ENCODE results near the gene C2orf49. TPM values are rescaled to one million over a fixed set of nuclear protein-coding genes. Genes with fewer than 3 reads are reported as not detected.

C2orf49 gene
- total RNA-seq: 30.6 TPM

- ATAC-seq (peak; percentile 98), DNase-seq (ENCODE audit: low spot score) (peak; percentile 92)
- intact Hi-C loops (cut with DNase I): no loop called here
Measured at GRCh38 chr2:105337122-105338019, at the start of gene C2orf49. Gene C2orf49 (plus strand): TSS chr2:105337540. CDS start chr2:105337588, 48 bp downstream.

- intact Hi-C loops (cut with DNase I): no loop called here
- ATAC-seq: no peak
Measured at GRCh38 chr2:105287692-105288091, 49.6 kb upstream of the C2orf49 start.

GRCh38 chr2:105288133-105288532 lies 49.2 kb upstream of the C2orf49 start:
- intact Hi-C loops (cut with DNase I): no loop called here
- ATAC-seq (no peak), DNase-seq (ENCODE audit: low spot score) (no peak)

More at GRCh38 chr2:105287692-105288091, 49.6 kb upstream of the C2orf49 start:
- no peak for DNase-seq (ENCODE audit: low spot score)

- DNase-seq (ENCODE audit: low spot score): no peak
- no peak for ATAC-seq
- intact Hi-C loops (cut with DNase I): no loop called here
Measured at GRCh38 chr2:105290981-105291660, 46.2 kb upstream of the C2orf49 start.

GRCh38 chr2:105291981-105292380 lies 45.4 kb upstream of the C2orf49 start:
- DNase-seq (ENCODE audit: low spot score) (no peak), ATAC-seq (no peak)
- intact Hi-C loops (cut with DNase I): no loop called here

- DNase-seq (ENCODE audit: low spot score) (no peak), ATAC-seq (no peak)
- intact Hi-C loops (cut with DNase I): no loop called here
Measured at GRCh38 chr2:105294046-105294445, 43.3 kb upstream of the C2orf49 start.

GRCh38 chr2:105294844-105295481 lies 42.4 kb upstream of the C2orf49 start:
- peak; percentile 63 for DNase-seq (ENCODE audit: low spot score)
- intact Hi-C loops (cut with DNase I): no loop called here
- peak; percentile 63 for ATAC-seq

GRCh38 chr2:105296017-105296611 lies 41.2 kb upstream of the C2orf49 start:
- DNase-seq (ENCODE audit: low spot score) (no peak), ATAC-seq (no peak)
- intact Hi-C loops (cut with DNase I): no loop called here

- DNase-seq (ENCODE audit: low spot score) (no peak), ATAC-seq (no peak)
- intact Hi-C loops (cut with DNase I): no loop called here
Measured at GRCh38 chr2:105297216-105297615, 40.1 kb upstream of the C2orf49 start.

- intact Hi-C loops (cut with DNase I): no loop called here
- ATAC-seq: no peak
- no peak for DNase-seq (ENCODE audit: low spot score)
Measured at GRCh38 chr2:105298017-105298416, 39.3 kb upstream of the C2orf49 start.

GRCh38 chr2:105299290-105299689 lies 38.0 kb upstream of the C2orf49 start:
- intact Hi-C loops (cut with DNase I): no loop called here
- ATAC-seq (no peak), DNase-seq (ENCODE audit: low spot score) (no peak)

GRCh38 chr2:105301646-105302045 lies 35.7 kb upstream of the C2orf49 start:
- intact Hi-C loops (cut with DNase I): no loop called here
- DNase-seq (ENCODE audit: low spot score): no peak
- no peak for ATAC-seq

GRCh38 chr2:105307146-105307545 lies 30.2 kb upstream of the C2orf49 start:
- DNase-seq (ENCODE audit: low spot score): no peak
- intact Hi-C loops (cut with DNase I): no loop called here
- no peak for ATAC-seq

GRCh38 chr2:105307550-105307949 lies 29.8 kb upstream of the C2orf49 start:
- DNase-seq (ENCODE audit: low spot score): no peak
- ATAC-seq: no peak
- intact Hi-C loops (cut with DNase I): no loop called here

GRCh38 chr2:105307962-105308361 lies 29.4 kb upstream of the C2orf49 start:
- intact Hi-C loops (cut with DNase I): no loop called here
- no peak for DNase-seq (ENCODE audit: low spot score)
- ATAC-seq: no peak

- no peak for DNase-seq (ENCODE audit: low spot score)
- intact Hi-C loops (cut with DNase I): no loop called here
- no peak for ATAC-seq
Measured at GRCh38 chr2:105308382-105309146, 28.8 kb upstream of the C2orf49 start.

- intact Hi-C loops (cut with DNase I): no loop called here
- ATAC-seq (peak; percentile 69), DNase-seq (ENCODE audit: low spot score) (no peak)
Measured at GRCh38 chr2:105309147-105309545, 28.2 kb upstream of the C2orf49 start.

- intact Hi-C loops (cut with DNase I): no loop called here
- ATAC-seq (no peak), DNase-seq (ENCODE audit: low spot score) (no peak)
Measured at GRCh38 chr2:105313877-105314276, 23.5 kb upstream of the C2orf49 start.

GRCh38 chr2:105315314-105315713 lies 22.0 kb upstream of the C2orf49 start:
- no peak for DNase-seq (ENCODE audit: low spot score)
- no peak for ATAC-seq
- intact Hi-C loops (cut with DNase I): no loop called here
